K562 (cell line): ENCODE data around the gene ACSF3. TPM values are rescaled to one million over a fixed set of nuclear protein-coding genes. Genes with fewer than 3 reads are reported as not detected.

Experiments
- ATAC-seq: fragments of 200-7000 bp; cut with Tn5 transposase; 3 replicates; pipeline ENCODE4 v1.9.1; 2020; ENCODE audit warnings: moderate library complexity
- BruUV-seq: library from RNA; stranded (reverse); fragments of 400-500 nt; replicated peaks from 2 replicates; lab custom pipeline; 2021; lab: Mats Ljungman, UMichigan
- CTCF ChIA-PET: fragments of 300-600 bp; formaldehyde crosslinking; extraction: SDS; loops from one replicate; lab custom pipeline; 2021; ENCODE audit warnings: low intra/inter-chr PET ratio; lab: Yijun Ruan, JAX
- POLR2A ChIA-PET: fragments of 300-600, 350-650 bp; sonication (Branson Sonifier 250); formaldehyde crosslinking; extraction: SDS; loops from one replicate; lab custom pipeline; 2021; ENCODE audit warnings: antibody characterized with exemption, inconsistent platforms; lab: Yijun Ruan, JAX
- DNase-seq, 4 experiments: peaks; one replicate each; pipeline versions ENCODE4 v3.0.0 to v3.0.0-alpha.2; 2011 to 2018; ENCODE audit warnings: low spot score in 3 of 4, mixed read lengths in 3 of 4; ENCODE audit errors: extremely low read depth in 1 of 4
- FAIRE-seq: peaks from 2 replicates; lab custom pipeline; 2011; peaks lifted over from hg19 to GRCh38; lab: Jason Lieb, UNC
- H2AFZ ChIP-seq: 2 replicates; pipeline ENCODE4 v1.6.0; 2011; ENCODE audit warnings: low read depth, low read length, control low read depth, inconsistent platforms
- H3K27ac ChIP-seq: fragments of 200-600 bp; 3 replicates; pipeline ENCODE4 v1.8.0; 2011; ENCODE audit warnings: low read depth, mild to moderate bottlenecking, control low read depth, inconsistent platforms, low read length, moderate library complexity, mixed read lengths; ENCODE audit errors: extremely low read depth
- H3K27me3 ChIP-seq, 2 experiments: fragments of 300-600 bp in 1 of 2; 2 replicates in 1 of 2; 3 replicates in 1 of 2; pipeline versions ENCODE4 v1.6.0 to v1.8.0; 2011; ENCODE audit warnings: inconsistent platforms in 2 of 2, low read length in 2 of 2, mild to moderate bottlenecking in 1 of 2, mixed read lengths in 1 of 2, moderate library complexity in 1 of 2; ENCODE audit not compliant: control insufficient read depth in 2 of 2, insufficient read depth in 2 of 2
- H3K36me3 ChIP-seq: fragments of 300-600 bp; 3 replicates; pipeline ENCODE4 v1.8.0; 2011; ENCODE audit warnings: mild to moderate bottlenecking, low read length, inconsistent platforms; ENCODE audit not compliant: control insufficient read depth, insufficient read depth
- H3K4me1 ChIP-seq, 2 experiments: fragments of 200-600 bp in 1 of 2; replicated peaks in 1 of 2; 2 replicates in 1 of 2; 3 replicates in 1 of 2; pipeline versions ENCODE4 v1.5.1 to v1.8.0; 2011; ENCODE audit warnings: inconsistent platforms in 2 of 2, low read length in 2 of 2, mild to moderate bottlenecking in 1 of 2, mixed read lengths in 1 of 2, moderate library complexity in 1 of 2; ENCODE audit not compliant: control insufficient read depth in 2 of 2, insufficient read depth in 2 of 2
- H3K4me2 ChIP-seq: 2 replicates; pipeline ENCODE4 v1.6.1; 2011; ENCODE audit warnings: low read length, control low read depth, inconsistent platforms, mixed read lengths; ENCODE audit not compliant: insufficient read depth
- H3K4me3 ChIP-seq: fragments of 200-600 bp; sonication (generic), shearing (Covaris generic); 2 replicates; pipeline ENCODE4 v1.5.1; 2016; ENCODE audit warnings: control low read depth, inconsistent platforms
- H3K79me2 ChIP-seq: fragments of 200-600 bp; 3 replicates; pipeline ENCODE4 v1.8.0; 2011; ENCODE audit warnings: low read length, inconsistent platforms; ENCODE audit not compliant: control insufficient read depth, insufficient read depth
- H3K9ac ChIP-seq, 2 experiments: 2 replicates each; pipeline versions ENCODE4 v1.6.0 to v1.6.1; 2011; ENCODE audit warnings: low read depth in 2 of 2, low read length in 2 of 2, control low read depth in 1 of 2, inconsistent platforms in 1 of 2, mild to moderate bottlenecking in 1 of 2, mixed read lengths in 1 of 2; ENCODE audit not compliant: insufficient read depth in 1 of 2
- H3K9me1 ChIP-seq: one replicate; pipeline ENCODE4 v1.6.0; 2011; ENCODE audit warnings: inconsistent platforms, mild to moderate bottlenecking, low read length, moderate library complexity; ENCODE audit not compliant: control insufficient read depth, insufficient read depth
- H3K9me3 ChIP-seq: replicated peaks from 2 replicates; pipeline ENCODE4 v1.5.1; 2011; ENCODE audit warnings: low read depth, low read length, inconsistent platforms; ENCODE audit not compliant: control insufficient read depth, insufficient read depth
- H4K20me1 ChIP-seq: replicated peaks from 2 replicates; pipeline ENCODE4 v1.6.1; 2011; ENCODE audit warnings: low read length, inconsistent platforms, mixed read lengths; ENCODE audit not compliant: control insufficient read depth, insufficient read depth
- BDP1 ChIP-seq: IDR thresholded peaks from 3 replicates; pipeline ENCODE4 v1.6.1; 2011; ENCODE audit not compliant: insufficient read length, insufficient read depth
- CBX2 ChIP-seq: fragments of 200-600 bp; sonication (generic); IDR thresholded peaks from one replicate; pipeline ENCODE4 v1.6.1; 2012; ENCODE audit warnings: mild to moderate bottlenecking, low read length, inconsistent platforms; ENCODE audit not compliant: insufficient read depth, poor library complexity, severe bottlenecking
- CEBPG ChIP-seq, 3 experiments: fragments of 200-800 bp in 1 of 3; sonication (Bioruptor generic) in 1 of 3; sonication (generic) in 1 of 3; formaldehyde crosslinking in 1 of 3; IDR thresholded peaks in 2 of 3; conservative IDR thresholded peaks in 1 of 3; 2 replicates each; pipeline versions ENCODE4 v1.6.1 to v1.8.0; 2016 to 2022; ENCODE audit warnings: missing compliant biosample characterization in 2 of 3, missing genetic modification characterization in 2 of 3, mild to moderate bottlenecking in 1 of 3, missing genetic modification reagents in 1 of 3
- CHD4 ChIP-seq: fragments of 200-600 bp; sonication (generic); IDR thresholded peaks from 3 replicates; pipeline ENCODE4 v1.6.1; 2012; ENCODE audit warnings: low read depth, mild to moderate bottlenecking, mixed read lengths, low read length, inconsistent platforms; ENCODE audit not compliant: insufficient read depth, insufficient replicate concordance, poor library complexity, severe bottlenecking
- ETS2 ChIP-seq: IDR thresholded peaks from 2 replicates; pipeline ENCODE4 v1.6.1; 2016; ENCODE audit warnings: borderline replicate concordance, missing genetic modification characterization, mild to moderate bottlenecking, moderate library complexity, missing compliant biosample characterization; ENCODE audit not compliant: poor library complexity, severe bottlenecking
- GABPB1 ChIP-seq: sonication (generic); formaldehyde crosslinking; IDR thresholded peaks from 2 replicates; pipeline ENCODE4 v1.8.0; 2022; ENCODE audit warnings: mild to moderate bottlenecking, missing genetic modification reagents
- GTF2F1 ChIP-seq: IDR thresholded peaks from 2 replicates; pipeline ENCODE4 v1.6.1; 2011; ENCODE audit warnings: low read depth, low read length, improper control_type of control experiment
- MYBL2 ChIP-seq, 2 experiments: fragments of 450-650 bp in 1 of 2; sonication (generic) in 1 of 2; formaldehyde crosslinking in 1 of 2; IDR thresholded peaks; 2 replicates each; pipeline versions ENCODE4 v1.6.1 to v1.8.1; 2017 to 2022; ENCODE audit warnings: borderline replicate concordance in 1 of 2, inconsistent platforms in 1 of 2, low read depth in 1 of 2, mild to moderate bottlenecking in 1 of 2, missing genetic modification reagents in 1 of 2, moderate library complexity in 1 of 2
- POLR2A ChIP-seq: fragments of 450-650 bp; conservative IDR thresholded peaks from 2 replicates; pipeline ENCODE4 v1.6.1; 2016
- SOX6 ChIP-seq: fragments of 450-650 bp; IDR thresholded peaks from 2 replicates; pipeline ENCODE4 v1.6.1; 2014; ENCODE audit warnings: mild to moderate bottlenecking
- ZNF121 ChIP-seq: sonication (generic); formaldehyde crosslinking; conservative IDR thresholded peaks from 2 replicates; pipeline ENCODE4 v1.8.0; 2022; ENCODE audit warnings: missing genetic modification reagents
- ZNF165 ChIP-seq: fragments of 250-450 bp; sonication (Bioruptor Pico); IDR thresholded peaks from 2 replicates; pipeline ENCODE4 v1.4.0; 2020; ENCODE audit warnings: borderline replicate concordance
- WGBS: fragments of 100-300 bp; shearing (Covaris generic); methylation state at CpG from one replicate; pipeline ENCODE4 v1.1.6; 2016; ENCODE audit warnings: low coverage, mixed read lengths; ENCODE audit not compliant: insufficient coverage; ENCODE audit errors: missing lambda C conversion rate; 5-methylcytosine and 5-hydroxymethylcytosine counted together
- in situ Hi-C: fragments of 300-500 bp; cut with MboI; formaldehyde crosslinking; loops from 4 replicates; pipeline ENCODE4 v1.15.0; 2018; ENCODE audit warnings: inconsistent platforms, mixed read lengths
- intact Hi-C: fragments of 100-400 bp; cut with micrococcal nuclease; formaldehyde crosslinking; loops from 2 replicates; pipeline ENCODE4 v1.14.2; 2022
- polyA plus RNA-seq, 8 experiments: library from polyadenylated mRNA; depleted of rRNA in 4 of 8; stranded (reverse) in 5 of 8; unstranded in 3 of 8; fragments of >200 nt; fragmentation: Nextera tagmentation in 2 of 8; fragmentation: Illumina TruSeq in 1 of 8; extraction: Ambion mirVana in 2 of 8; extraction: Trizol in 1 of 8; gene quantifications; 2 replicates each; pipeline versions ENCODE4 v1.2.1 to v1.2.3, GENCODE V29; 2011 to 2014; ENCODE audit warnings: inconsistent platforms in 1 of 8, missing spikeins in 1 of 8
- total RNA-seq, 7 experiments: library from RNA; depleted of rRNA in 6 of 7; stranded (reverse); fragments of >200 nt in 6 of 7; fragmentation: Illumina TruSeq in 2 of 7; extraction: Trizol in 2 of 7; gene quantifications; 2 replicates each; pipeline versions ENCODE4 v1.2.1 to v1.2.3, GENCODE V29; 2011 to 2021; ENCODE audit warnings: low replicate concordance in 1 of 7

ACSF3 gene
- total and polyA plus RNA-seq, 9 of the 15 experiments (the other 6 are each of a cell fraction or from before 2014, with no cell fraction given) = 0.77 to 32.8 (median 14.7) TPM

DNA sequence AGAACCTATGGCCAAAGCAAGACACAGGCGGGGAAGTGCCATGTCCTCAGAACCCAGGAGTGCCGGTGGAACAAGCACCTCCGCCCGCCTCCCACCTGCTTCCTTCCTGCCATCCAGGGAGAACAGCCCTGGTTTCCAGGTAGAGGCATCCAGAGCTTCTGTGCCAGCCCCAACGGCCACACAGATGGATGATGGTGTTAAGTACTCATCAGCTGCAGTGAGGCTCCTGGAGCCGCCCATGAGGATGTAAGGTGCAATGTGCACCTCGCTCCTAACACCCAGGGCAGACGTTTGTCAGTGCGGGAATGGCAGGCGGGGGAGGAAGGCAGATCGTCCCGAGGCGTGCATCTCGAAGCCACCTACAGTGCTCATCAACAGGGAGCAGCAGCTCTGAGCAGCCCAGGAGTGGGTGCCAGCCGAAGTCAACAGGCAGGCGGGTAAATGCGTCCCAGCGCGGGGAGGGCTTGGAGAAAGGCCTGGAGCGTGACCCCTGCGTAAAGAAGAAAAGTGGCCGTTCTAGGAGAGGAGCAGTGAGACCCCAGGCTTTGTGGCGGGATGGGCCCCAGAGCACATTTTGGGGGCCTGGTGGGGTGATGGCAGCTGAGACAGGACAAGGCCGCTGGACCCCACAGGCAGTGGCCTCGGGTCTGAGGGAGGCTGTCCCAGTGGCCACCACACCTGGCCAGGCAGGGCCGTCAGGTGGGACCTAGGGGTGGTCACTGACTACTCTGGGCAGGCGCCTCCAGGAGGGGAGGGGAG is 46.1 kb upstream of the ACSF3 start:
- POLR2A ChIA-PET = interaction anchor here (0.7 kb wide), 1 partner anchor 38 kb away, joined by 3 read pairs; no protein-coding TSS in a partner anchor
- Histone ChIP-seq H3K4me1 (peaks cover 0 to 69% of the 10 kb centered on the region in 2 experiments; a peak in 2 of 5 replicates), H3K79me2 (no peaks in the 10 kb centered on the region), H3K27ac (no peak overlapping the region), H3K27me3 (peaks cover 36 to 69% of the 10 kb centered on the region in 2 experiments), H2AFZ (no peak overlapping the region), H3K9me3 (no peaks in the 10 kb centered on the region), H3K9me1 (no peaks in the 10 kb centered on the region), H3K9ac (no peak overlapping the region), H4K20me1 (peaks cover 25% of the 10 kb centered on the region), H3K4me3 (no peak overlapping the region), H3K36me3 (no peaks in the 10 kb centered on the region), H3K4me2 (no peak overlapping the region)
- CTCF ChIA-PET = no interaction called here
- WGBS = 23% methylated on average over 27 of the region's 27 CpGs
- in situ Hi-C loops = loop anchor here (5.0 kb wide), 1 partner anchor 45 kb away; no protein-coding TSS in a partner anchor
- no peak for FAIRE-seq
- no peak for TF ChIP-seq CHD4
- no peak for TF ChIP-seq ZNF121 (CRISPR knock-in tag)
- TF ChIP-seq ETS2 = no peak
- no peak for TF ChIP-seq GTF2F1
- no peak for TF ChIP-seq GABPB1 (CRISPR knock-in tag)
- TF ChIP-seq CEBPG (CRISPR knock-in tag; IDR thresholded peaks at IDR 0.05) = no peak
- no peak for TF ChIP-seq CEBPG (tag; conservative IDR thresholded peaks at IDR 0.05 in 1 of 2, IDR thresholded peaks at IDR 0.05 in 1 of 2)
- TF ChIP-seq SOX6 = no peak
- no peak for TF ChIP-seq MYBL2 (IDR thresholded peaks at IDR 0.05; ENCODE audit: low read depth)
- TF ChIP-seq MYBL2 (CRISPR knock-in tag; IDR thresholded peaks at IDR 0.05; ENCODE audit: borderline replicate concordance) = no peak
- no peak for TF ChIP-seq CBX2
- TF ChIP-seq BDP1 = no peak
- no peak for TF ChIP-seq ZNF165 (CRISPR knock-in tag)
- TF ChIP-seq POLR2A = no peak
- BruUV-seq = no TSS peak
- intact Hi-C loops = loop anchor here (5.0 kb wide), 1 partner anchor 45 kb away; no protein-coding TSS in a partner anchor
- ATAC-seq = no peak
- DNase-seq = no peak
